Activated CD8-positive, alpha-beta memory T cell treated with anti-CD3 and anti-CD28 coated beads, Interleukin-2, amount 50 U/mL, for 24 hours (primary cell): ENCODE measurements around the gene BUB3.
"Not testable (repeated sequence)": the region's sequence is repeated elsewhere in the genome, so short reads cannot be mapped to it uniquely, and the experiment has no call there.

Source experiments
- DNase-seq: peaks from one replicate; pipeline ENCODE4 v3.0.0-alpha.2; 2020; ENCODE audit errors: extremely low read depth

BUB3 gene

DNA sequence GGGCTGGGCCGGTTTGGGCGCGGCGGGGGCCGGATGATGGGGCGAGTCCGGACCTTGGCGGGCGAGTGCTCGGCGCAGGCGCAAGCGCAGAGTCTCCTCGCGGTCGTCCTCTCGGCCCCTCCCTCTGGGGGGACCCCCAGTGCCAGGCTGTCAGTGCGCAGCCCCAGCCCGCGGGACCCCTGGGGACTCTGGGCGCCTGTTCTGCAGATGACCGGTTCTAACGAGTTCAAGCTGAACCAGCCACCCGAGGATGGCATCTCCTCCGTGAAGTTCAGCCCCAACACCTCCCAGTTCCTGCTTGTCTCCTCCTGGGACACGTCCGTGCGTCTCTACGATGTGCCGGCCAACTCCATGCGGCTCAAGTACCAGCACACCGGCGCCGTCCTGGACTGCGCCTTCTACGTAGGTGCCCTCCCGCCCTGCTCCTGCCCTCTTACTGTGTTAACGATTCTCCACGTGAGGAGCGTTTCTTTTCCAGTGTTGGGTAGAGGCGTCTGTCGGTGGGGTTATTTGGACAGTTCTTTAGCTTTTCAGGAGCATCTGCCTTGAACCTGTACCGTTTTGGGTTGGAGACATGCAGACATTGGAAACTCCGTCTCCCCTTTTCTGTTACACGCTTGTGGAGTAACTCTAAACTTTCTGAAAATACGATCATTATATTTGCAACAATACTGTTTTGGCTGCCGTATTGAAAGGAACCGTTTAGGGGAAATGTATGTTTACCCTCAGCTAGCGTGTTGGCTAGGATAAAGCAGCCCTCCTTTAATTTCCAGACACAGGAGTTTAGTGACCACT, 706 bp downstream of the BUB3 start:
- no peak for DNase-seq

DNA sequence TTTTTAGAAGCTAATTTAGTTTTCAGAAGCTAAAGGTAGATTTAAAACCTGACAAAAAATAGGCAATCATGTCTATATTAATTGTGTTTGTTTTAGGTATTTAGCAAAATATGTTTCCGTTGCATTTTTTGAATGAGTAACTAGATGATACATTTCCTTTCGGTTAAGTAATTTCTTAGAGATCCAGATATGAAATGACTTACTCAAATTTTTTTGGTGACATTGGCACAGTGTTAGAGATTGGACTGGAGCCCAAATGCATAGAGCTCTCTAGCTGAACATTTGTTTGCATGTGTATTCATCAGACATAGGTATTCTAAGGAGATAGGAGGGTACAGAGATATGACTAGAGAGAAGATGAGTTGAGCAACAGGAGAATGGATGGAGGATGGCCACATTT, 1.9 kb downstream of the BUB3 start:
- no peak for DNase-seq

DNA sequence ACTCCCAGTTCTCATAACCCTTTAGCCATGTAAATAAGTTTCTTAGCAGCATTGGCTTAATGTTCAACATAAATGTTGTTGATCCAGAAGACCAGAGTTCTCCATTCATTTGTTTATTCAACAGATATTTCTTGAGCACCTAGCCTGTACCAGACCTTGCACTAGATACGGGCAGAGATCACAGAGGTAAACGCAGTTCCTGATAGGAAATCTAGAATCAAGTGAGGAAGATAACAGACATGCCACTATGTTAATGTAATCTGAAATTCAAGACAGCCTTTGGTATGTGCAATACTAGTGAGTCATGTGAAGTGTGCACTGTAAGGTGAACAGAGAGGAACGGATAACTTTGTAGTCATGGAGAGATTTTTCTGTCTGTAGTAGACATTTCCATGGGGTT, 3.0 kb downstream of the BUB3 start:
- DNase-seq: no peak

DNA sequence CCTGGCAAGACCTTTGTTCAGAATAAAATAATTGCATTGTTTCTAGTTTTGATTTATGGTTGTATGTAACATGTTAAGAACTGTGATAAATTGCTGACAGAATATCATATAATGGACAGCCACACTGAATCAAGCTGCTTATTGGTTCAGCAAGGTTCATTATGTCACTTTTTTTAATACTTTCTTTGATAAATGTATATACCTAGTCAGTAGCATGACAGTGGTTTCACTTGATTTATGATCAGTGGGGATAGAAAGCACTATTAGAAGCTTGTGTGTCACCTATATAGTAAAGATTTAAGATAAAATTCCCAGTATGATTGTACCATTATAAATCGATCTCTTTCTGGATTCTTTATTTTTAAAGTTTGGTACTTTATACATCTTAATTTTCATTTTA, 4.5 kb downstream of the BUB3 start:
- DNase-seq: no peak

DNA sequence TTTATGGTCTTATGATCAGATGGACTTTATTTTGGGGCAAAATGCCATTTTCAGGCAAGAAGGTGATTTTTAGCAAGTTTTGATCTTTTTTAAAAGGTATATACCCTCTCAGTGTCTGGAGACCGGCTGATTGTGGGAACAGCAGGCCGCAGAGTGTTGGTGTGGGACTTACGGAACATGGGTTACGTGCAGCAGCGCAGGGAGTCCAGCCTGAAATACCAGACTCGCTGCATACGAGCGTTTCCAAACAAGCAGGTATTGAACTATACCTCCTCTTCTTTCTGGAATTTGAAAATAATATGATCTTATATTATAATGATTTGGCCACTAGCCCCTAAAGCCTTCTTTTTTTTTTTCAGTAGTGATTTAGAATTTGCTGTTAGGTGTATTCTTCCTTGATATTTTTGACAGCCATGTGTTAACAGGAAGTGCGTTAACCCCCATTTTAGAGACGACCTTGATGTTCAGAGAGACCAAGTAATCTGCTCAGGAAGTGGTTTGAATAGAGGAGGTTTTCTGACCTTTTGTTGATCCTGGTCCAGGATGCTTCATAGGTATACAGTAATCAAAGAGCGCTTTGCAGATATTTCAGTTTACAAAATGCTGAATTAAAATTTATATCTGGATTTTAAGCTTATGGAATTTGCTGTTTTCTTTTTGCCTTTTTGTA, 6.2 kb downstream of the BUB3 start:
- no peak for DNase-seq

DNA sequence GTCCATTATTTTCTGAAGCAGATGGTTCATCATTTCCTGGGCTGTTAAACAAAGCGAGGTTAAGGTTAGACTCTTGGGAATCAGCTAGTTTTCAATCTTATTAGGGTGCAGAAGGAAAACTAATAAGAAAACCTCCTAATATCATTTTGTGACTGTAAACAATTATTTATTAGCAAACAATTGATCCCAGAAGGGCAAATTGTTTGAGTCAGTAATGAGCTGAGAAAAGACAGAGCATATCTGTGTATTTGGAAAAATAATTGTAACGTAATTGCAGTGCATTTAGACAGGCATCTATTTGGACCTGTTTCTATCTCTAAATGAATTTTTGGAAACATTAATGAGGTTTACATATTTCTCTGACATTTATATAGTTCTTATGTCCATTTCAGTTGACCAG, 10.1 kb downstream of the BUB3 start:
- DNase-seq: no peak

DNA sequence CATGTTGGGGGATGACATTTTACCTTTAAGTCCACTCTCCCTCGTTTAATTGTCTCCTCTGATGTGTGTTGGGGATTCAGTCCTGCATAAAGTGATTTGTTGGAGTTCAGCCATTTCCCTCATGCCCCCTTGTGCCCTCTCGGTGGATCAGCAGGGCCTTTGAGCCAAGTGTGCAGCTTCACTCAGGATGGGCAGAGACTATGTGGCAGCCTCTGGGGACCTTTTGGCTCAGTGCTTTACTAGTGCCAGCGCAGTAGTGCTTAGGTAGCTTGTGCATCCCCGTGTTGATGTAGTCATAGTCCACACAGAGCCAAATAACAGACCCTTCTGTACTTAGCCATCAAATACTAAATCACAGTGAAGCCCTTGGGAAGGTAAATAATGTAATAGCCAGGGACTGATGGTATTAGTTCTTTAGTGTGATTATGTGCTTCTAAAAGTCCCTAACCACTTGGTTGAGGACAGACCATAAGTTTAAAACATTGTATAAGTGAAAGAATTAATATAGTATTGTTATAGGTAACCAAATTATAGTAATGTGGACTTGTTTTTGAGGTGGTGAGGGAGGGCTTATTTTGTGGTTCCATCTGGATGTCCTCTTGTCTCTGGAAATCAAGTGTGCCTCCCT, 11.4 kb downstream of the BUB3 start:
- no peak for DNase-seq

DNA sequence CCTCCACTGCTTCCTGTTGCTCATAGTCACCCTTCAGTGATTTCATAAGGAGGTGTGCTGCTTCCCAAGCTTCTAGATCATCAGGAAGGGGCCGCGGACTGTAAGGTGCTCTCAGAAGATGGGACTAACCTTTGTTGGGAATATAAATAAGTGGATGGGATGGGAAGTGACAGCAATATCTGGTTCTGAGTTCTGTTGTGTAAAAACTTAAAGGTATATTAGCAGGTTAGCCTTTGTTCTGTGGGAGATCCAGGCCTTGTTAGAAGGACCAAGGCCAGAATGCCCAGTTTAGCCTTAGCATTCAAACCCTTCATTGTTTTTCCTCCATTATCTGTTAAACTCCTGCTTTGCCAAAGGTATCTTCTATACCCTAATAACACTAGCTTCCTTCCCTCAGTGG, 12.4 kb downstream of the BUB3 start:
- DNase-seq: no peak

DNA sequence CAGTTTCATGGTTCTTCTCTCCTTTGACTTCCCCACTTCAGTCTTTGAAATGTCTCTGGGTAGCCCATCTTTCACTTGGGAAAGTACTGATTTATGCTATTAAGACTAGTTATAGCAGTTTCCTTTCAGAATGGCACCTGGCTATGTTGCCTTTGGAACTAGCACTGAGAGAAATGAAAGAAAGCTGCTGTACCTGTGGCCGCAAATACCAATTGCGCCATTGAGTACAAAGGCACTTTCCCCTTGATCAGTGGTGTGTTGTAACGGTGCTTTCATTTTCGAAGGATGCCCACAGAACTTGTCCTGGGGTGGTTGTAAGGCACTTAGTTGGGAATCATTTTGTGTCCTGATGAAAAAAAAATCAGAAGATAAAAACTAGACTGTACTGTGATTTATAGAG, 16.8 kb downstream of the BUB3 start:
- DNase-seq: no peak

DNA sequence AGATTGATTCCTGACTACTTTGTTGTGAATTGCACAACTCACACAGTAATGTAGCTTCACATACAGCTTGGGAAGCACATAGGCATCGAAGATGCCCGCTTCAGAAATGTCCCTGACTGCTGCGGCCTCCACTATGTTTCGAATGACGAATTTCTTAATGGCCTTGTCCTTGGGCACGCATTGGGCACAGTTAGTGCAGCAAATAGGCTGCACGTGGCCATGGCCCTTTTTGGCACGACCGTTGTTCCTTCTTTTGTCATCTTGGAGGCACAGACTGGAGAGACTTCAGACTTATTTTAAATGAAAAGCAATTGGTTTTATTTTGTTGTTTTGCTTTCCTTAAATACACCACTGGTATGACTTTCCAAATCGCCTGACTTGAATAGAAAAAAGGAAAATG, 17.4 kb downstream of the BUB3 start:
- DNase-seq: not testable (repeated sequence)

DNA sequence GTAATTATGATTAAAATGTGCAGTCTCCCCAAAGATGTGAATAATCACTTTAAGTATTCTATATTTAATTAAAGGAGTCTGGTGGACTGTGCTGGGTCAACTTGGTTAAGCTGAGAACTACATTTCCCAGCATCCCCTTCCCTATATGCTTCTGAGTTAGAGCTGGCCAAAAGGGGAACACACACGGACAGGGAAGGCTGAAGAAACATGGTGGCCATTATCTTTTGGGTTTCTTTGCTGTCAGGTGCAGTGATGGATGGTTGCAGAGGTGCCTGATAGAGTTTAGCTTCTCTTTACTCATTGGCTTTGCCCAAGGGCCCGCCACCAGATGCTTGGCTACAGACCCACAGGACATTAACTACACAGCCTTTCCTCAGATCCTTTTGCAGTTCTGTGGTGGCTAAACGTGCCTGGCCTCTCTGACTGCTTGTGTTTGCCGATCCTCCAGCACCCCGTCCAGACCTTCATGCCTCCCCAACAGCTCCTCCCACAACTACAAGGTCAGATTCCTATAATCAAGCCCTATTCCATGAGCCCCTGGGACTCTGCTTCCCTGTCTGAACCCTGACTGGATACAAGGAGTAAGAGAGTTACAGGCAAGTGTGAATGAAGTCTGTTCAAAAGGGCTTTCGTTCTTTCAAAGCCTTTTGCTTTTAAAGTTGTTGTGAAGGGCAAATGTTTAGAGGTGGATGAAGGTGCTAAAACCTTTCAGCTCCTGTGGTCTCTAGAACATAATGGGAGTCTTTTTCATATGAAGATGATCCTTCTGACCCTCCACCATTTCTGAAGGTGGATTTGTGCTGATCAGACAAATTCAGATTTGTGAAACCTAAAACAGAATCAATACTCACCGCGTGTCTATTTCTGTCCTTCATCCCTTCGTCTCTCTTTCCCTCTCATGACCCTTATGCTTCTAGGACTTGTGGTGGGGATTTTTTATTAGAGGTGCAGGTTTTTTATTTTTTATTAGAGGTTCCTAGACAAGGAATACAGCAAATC, 21.5 kb downstream of the BUB3 start:
- DNase-seq: no peak

DNA sequence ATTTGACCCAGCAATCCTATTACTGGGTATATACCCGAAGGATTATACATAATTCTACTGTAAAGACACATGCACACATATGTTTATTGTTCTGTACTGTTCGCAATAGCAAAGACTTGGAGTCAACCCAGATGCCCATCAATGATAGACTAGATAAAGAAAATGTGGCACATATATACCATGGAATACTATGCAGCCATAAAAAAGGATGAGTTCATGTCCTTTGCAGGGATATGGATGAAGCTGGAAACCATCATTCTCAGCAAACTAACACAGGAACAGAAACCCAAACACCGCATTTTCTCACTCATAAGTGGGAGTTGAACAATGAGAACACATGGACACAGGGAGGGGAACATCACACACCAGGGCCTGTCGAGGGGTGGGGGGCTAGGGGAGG, 24.2 kb downstream of the BUB3 start:
- DNase-seq: not testable (repeated sequence)

DNA sequence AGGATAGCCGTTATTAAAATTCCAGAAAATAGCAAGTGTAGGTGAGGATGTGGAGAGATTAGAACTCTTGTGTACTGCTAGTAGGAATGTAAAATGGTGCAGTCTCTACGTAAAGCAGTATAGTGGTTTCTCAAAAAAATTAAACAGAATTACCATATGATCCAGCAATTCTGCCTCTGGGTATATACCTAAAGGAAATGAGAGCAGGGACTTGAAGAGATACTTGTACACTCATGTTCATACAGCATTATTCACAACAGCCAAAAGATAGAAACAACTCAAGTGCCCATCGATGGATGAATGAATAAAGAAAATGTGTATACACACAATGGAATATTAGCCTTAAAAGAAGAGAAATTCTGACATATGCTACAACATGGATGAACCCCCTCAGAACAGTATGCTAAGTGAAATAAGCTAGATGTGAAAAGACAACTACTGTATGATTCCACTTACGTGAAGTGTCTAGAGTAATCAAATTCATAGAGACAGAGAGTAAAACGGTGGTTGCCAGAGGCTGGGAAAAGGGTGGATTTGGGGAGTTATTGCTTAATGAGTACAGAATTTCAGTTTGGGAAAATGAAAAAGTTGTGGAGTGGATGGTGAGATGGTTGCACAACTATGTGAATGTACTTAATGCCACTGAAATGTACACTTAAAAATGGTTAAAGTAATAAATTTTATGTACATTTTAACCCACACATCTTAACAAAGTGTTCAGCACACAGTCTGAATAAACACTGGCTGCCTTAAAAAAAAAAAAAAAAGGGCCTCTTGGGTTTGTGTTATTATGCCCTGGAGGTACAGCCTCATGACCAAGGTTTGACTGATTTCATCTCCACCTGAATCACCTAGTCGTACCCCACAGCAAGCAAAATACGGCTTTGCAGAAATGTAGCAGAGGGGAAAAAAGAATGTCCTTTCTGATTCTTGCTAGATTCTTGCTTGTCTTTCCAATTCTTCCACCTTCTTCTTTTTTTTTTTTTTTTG, 26.2 kb downstream of the BUB3 start:
- no peak for DNase-seq

DNA sequence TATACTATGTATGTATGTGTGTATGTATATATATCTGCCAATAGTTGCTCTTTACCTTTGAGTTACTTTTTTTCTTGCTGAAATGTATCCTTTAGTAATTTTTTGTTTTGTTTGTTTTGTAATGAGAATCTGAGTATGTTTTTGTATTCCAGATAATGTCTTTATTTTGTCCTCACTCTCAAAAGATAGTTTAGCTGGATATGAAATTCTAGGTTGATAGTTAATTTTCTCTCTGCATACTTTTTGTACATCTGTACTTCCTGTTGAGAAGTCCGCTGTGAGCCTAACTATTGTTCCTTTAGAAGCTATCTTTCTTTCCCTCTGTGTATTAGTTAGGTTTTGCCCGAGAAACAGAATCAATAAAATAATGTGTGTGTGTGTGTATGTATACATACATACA, 29.5 kb downstream of the BUB3 start:
- DNase-seq: no peak

DNA sequence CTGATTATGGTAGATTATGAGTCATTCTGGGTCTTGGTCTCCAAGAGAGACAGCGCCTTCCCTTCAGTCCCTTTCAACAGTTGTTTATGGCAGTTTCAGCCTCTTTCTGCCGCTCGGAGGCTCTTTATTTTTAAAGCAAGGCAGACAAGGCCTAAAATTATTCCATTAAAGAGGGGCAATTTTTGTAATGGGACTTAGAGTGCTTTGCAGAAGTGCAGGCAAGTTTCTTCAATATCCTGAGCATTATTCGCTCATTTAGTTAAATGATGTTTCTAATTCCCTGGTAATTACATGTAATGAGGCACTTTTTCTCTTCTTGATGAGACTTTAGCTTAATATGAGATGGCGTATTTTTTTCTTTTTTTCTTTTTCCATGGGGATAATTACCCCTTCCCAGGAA, 33.6 kb downstream of the BUB3 start:
- DNase-seq: no peak

DNA sequence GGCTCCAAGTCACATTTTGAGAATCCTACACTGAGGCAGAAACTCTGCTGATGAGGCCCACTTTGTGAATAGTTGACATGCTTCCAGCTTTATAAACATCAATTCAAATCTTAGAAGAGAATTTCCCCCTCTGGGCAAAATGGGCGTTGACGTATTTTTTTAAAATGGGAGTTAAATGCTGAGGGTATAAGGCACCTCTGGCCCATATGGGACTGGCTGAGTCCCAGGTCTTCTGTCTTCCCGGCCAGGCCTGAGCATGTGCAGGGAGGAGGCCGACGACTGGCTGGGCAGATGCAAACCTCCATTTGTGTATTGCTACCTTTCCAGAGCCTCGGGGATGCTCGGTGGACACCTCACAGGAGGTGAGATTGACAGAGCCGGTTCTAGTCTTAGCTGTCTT, 37.7 kb downstream of the BUB3 start:
- DNase-seq: no peak

DNA sequence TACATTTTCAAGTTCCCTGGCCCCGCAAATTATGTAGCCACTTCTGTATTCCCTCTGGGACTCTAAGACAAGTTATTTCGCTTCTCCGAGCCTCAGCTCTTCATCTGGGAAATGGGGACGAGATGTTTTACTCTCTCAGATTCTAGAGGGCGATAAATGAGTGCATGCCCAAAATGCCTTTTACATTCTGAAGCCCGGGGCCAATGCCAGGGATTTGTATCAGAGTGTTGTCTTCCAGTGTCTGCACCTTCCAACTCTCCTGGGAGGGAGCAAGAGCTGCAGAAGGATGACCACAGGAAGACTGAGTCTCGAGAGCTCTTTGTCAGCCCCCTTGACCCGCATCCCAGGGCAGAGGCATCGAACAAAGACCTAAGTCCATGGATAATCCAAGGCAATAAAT, 39.9 kb downstream of the BUB3 start:
- DNase-seq: no peak

DNA sequence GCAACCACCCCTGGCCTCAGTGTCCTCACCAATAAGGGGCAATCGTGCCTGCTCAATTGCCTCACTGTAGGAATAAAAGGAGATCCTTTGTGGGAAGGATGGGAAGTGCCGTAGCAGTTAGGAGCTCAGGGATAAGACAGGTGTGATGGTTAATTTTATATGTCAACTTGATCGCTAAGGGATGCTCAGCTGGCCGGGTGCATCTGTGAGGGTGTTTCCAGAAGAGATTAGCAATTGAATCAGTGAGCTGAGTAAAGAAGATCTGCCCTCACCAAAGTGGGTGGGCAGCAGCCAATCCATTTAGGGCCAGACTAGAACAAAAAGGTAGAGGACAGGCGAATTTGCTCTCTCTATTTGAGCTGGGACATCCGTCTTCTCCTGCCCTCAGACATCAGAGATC, 46.3 kb downstream of the BUB3 start:
- no peak for DNase-seq

DNA sequence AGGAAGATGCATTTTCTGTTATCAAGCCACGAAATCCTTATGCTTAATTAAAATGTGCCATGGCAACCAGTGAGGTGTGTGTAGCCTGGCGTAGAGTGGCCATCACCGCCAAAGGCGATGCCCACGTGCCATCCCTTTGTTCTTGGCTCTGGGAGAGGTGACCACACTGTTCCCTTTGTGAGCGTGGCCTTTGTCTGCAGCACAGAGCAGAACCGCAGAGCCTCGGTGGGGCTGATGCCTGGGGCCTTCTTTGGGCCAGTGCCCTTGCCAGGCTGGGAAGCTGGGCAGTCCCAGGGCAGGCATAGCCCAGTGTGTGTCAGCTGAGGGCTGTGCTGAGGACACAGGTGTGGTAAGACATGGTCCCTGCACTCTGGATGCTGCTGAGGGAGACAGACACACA, 48.3 kb downstream of the BUB3 start:
- no peak for DNase-seq

DNA sequence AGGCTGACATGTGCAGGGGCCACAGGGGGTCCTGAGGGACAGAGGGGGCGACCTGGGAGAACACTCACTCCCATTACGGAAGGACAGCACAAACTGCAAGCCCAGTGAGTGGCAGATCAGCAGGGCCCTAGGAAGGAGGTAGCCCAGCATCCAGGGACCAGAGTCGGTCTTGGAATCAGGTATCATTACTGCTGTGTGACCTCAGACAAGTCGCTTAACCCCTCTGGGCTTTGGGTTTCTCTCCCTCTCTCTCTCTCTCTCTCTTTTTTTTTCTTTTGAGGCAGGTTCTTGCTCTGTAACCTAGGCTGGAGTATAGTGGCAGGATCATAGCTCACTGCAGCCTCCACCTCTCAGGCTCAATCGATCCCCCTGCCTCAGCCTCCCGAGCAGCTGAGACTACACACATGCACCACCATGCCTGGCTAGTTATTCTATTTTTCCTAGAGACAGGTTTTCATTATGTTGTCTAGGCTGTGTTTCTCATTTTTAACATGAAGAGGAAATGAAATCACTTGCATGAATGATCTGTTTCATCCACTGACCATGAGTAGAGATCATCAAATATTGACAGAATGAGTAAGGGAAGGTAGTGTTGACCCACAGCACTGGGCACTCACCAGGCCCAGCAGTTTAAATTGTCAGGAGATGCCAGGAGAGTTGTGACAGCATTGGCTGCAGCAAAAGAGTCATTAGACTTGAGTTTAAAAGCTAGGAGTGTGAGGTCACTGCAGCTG, 49.4 kb downstream of the BUB3 start:
- no peak for DNase-seq
